Caco-2 (cell line): ENCODE results near the gene TAS2R30. TPM values are rescaled to one million over a fixed set of nuclear protein-coding genes. Genes with fewer than 3 reads are reported as not detected.

Experiments used
- BruUV-seq: library from RNA; stranded (reverse); fragments of 400-500 nt; replicated peaks from 2 replicates; lab custom pipeline; 2021; lab: Mats Ljungman, UMichigan
- CTCF ChIA-PET: fragments of 300-600 bp; sonication (Branson Sonifier 250); formaldehyde crosslinking; loops from one replicate; lab custom pipeline; 2022; ENCODE audit warnings: antibody characterized with exemption; lab: Charles Lee
- POLR2A ChIA-PET: fragments of 300-600 bp; sonication (Branson Sonifier 250); formaldehyde crosslinking; loops from one replicate; lab custom pipeline; 2022; ENCODE audit warnings: antibody characterized with exemption; lab: Charles Lee
- DNase-seq, 2 experiments: peaks; one replicate each; pipeline versions ENCODE4 v3.0.0 to v3.0.0-alpha.2; 2020 to 2022
- H3K27me3 ChIP-seq: replicated peaks from 2 replicates; pipeline ENCODE4 v1.6.0; 2011; ENCODE audit warnings: low read length; ENCODE audit not compliant: control insufficient read depth, insufficient read depth
- H3K36me3 ChIP-seq: 2 replicates; pipeline ENCODE4 v1.5.1; 2011; ENCODE audit warnings: low read length; ENCODE audit not compliant: control insufficient read depth, insufficient read depth
- H3K4me1 ChIP-seq: fragments of 250-450 bp; sonication (Bioruptor Pico); 2 replicates; pipeline ENCODE4 v1.5.1; 2020; ENCODE audit warnings: mild to moderate bottlenecking
- H3K4me3 ChIP-seq: 2 replicates; pipeline ENCODE4 v1.5.1; 2011; ENCODE audit warnings: low read depth, mild to moderate bottlenecking, control low read depth, low read length
- H3K9me3 ChIP-seq: fragments of 250-450 bp; sonication (Bioruptor Pico); 2 replicates; pipeline ENCODE4 v1.5.1; 2020; ENCODE audit warnings: mild to moderate bottlenecking, moderate library complexity
- H3K27ac Mint-ChIP-seq: one replicate; pipeline ENCODE4 v1.8.0; 2022; ENCODE audit warnings: mixed read lengths; ENCODE audit not compliant: unreplicated experiment
- H3K27me3 Mint-ChIP-seq: one replicate; pipeline ENCODE4 v1.8.0; 2022; ENCODE audit warnings: mixed read lengths; ENCODE audit not compliant: insufficient read depth, unreplicated experiment
- H3K36me3 Mint-ChIP-seq: one replicate; pipeline ENCODE4 v1.8.0; 2022; ENCODE audit warnings: mild to moderate bottlenecking, mixed read lengths; ENCODE audit not compliant: insufficient read depth, unreplicated experiment
- H3K4me1 Mint-ChIP-seq: one replicate; pipeline ENCODE4 v1.8.0; 2022; ENCODE audit warnings: low read depth, mixed read lengths; ENCODE audit not compliant: unreplicated experiment
- H3K4me3 Mint-ChIP-seq: one replicate; pipeline ENCODE4 v1.8.0; 2022; ENCODE audit warnings: mild to moderate bottlenecking, moderate library complexity, mixed read lengths; ENCODE audit not compliant: unreplicated experiment
- H3K9me3 Mint-ChIP-seq: one replicate; pipeline ENCODE4 v1.8.0; 2022; ENCODE audit warnings: mixed read lengths; ENCODE audit not compliant: unreplicated experiment
- CTCF ChIP-seq, 2 experiments: fragments of 200-600 bp in 1 of 2; IDR thresholded peaks; 1 replicate in 1 of 2; 2 replicates in 1 of 2; pipeline versions ENCODE4 v1.5.1 to v1.8.0; 2011 to 2022; ENCODE audit warnings: antibody characterized with exemption in 1 of 2, control low read depth in 1 of 2, inconsistent platforms in 1 of 2, low read depth in 1 of 2, low read length in 1 of 2, mild to moderate bottlenecking in 1 of 2, moderate library complexity in 1 of 2; ENCODE audit not compliant: insufficient read depth in 1 of 2, severe bottlenecking in 1 of 2, unreplicated experiment in 1 of 2
- intact Hi-C: fragments of 100-400 bp; cut with micrococcal nuclease; formaldehyde crosslinking; loops from one replicate; pipeline ENCODE4 v1.10.0; 2022; ENCODE audit not compliant: unreplicated experiment
- total RNA-seq: library from RNA; stranded (reverse); gene quantifications from 2 replicates; pipeline ENCODE4 v1.2.3, GENCODE V29; 2022

Gene TAS2R30
- total RNA-seq, 1 experiment from 2014 or later: 3.8 TPM

GRCh38 chr12:11147420-11147819, 13.0 kb upstream of the TAS2R30 start:
- no TSS peak for BruUV-seq
- DNase-seq: no peak
- no peak for TF ChIP-seq CTCF (IDR thresholded peaks at IDR 0.05; ENCODE audit: insufficient read depth in 1 of 2, low read depth in 1 of 2, low read length in 1 of 2, severe bottlenecking in 1 of 2, unreplicated experiment in 1 of 2)

GRCh38 chr12:11144297-11144696, 9.9 kb upstream of the TAS2R30 start:
- H3K9me3 Mint-ChIP-seq: peaks cover 6% of the 10 kb centered on the region
- Histone ChIP-seq H3K4me1 (no peaks in the 10 kb centered on the region), H3K36me3 (no peaks in the 10 kb centered on the region), H3K9me3 (no peaks in the 10 kb centered on the region), H3K4me3 (no peak overlapping the region), H3K27me3 (no peaks in the 10 kb centered on the region)
- ChIA-PET POLR2A (no interaction called here), CTCF (no interaction called here)
- H3K36me3 Mint-ChIP-seq: peaks cover 6% of the 10 kb centered on the region
- no peaks in the 10 kb centered on the region for H3K4me1 Mint-ChIP-seq
- DNase-seq: no peak
- no peaks in the 10 kb centered on the region for H3K27me3 Mint-ChIP-seq
- intact Hi-C loops: no loop called here
- no peak overlapping the region for H3K27ac Mint-ChIP-seq
- no peak for TF ChIP-seq CTCF (IDR thresholded peaks at IDR 0.05; ENCODE audit: insufficient read depth in 1 of 2, low read depth in 1 of 2, low read length in 1 of 2, severe bottlenecking in 1 of 2, unreplicated experiment in 1 of 2)
- BruUV-seq: no TSS peak
- no peak overlapping the region for H3K4me3 Mint-ChIP-seq

More at GRCh38 chr12:11147420-11147819, 13.0 kb upstream of the TAS2R30 start:
- peaks cover 5% of the 10 kb centered on the region for H3K9me3 ChIP-seq
- H3K4me1 Mint-ChIP-seq: no peaks in the 10 kb centered on the region
- H3K36me3 ChIP-seq: peaks cover 2% of the 10 kb centered on the region
- ChIA-PET POLR2A (no interaction called here), CTCF (no interaction called here)
- H3K36me3 Mint-ChIP-seq: peaks cover 18% of the 10 kb centered on the region
- intact Hi-C loops: no loop called here
- H3K9me3 Mint-ChIP-seq: peaks cover 8% of the 10 kb centered on the region
- no peak overlapping the region for H3K4me3 Mint-ChIP-seq
- H3K27ac Mint-ChIP-seq: no peak overlapping the region
- H3K4me1 ChIP-seq: no peaks in the 10 kb centered on the region
- H3K27me3 Mint-ChIP-seq: no peaks in the 10 kb centered on the region
- no peaks in the 10 kb centered on the region for H3K27me3 ChIP-seq
- H3K4me3 ChIP-seq: no peak overlapping the region

GRCh38 chr12:11143352-11143751, 8.9 kb upstream of the TAS2R30 start:
- POLR2A ChIA-PET: no interaction called here
- H3K4me1 Mint-ChIP-seq: no peaks in the 10 kb centered on the region
- CTCF ChIA-PET: no interaction called here
- no peaks in the 10 kb centered on the region for H3K9me3 Mint-ChIP-seq
- no peak for DNase-seq
- Histone ChIP-seq H3K9me3 (no peaks in the 10 kb centered on the region), H3K4me3 (no peak overlapping the region), H3K4me1 (no peaks in the 10 kb centered on the region), H3K36me3 (no peaks in the 10 kb centered on the region), H3K27me3 (no peaks in the 10 kb centered on the region)
- H3K36me3 Mint-ChIP-seq: peaks cover 6% of the 10 kb centered on the region
- BruUV-seq: no TSS peak
- no peaks in the 10 kb centered on the region for H3K27me3 Mint-ChIP-seq
- no peak overlapping the region for H3K4me3 Mint-ChIP-seq
- intact Hi-C loops: no loop called here
- TF ChIP-seq CTCF (IDR thresholded peaks at IDR 0.05; ENCODE audit: insufficient read depth in 1 of 2, low read depth in 1 of 2, low read length in 1 of 2, severe bottlenecking in 1 of 2, unreplicated experiment in 1 of 2): no peak
- no peak overlapping the region for H3K27ac Mint-ChIP-seq
